KMS-11 (cell line): Measurements from ENCODE around the gene PHKB.

Experiments
- H2AFZ ChIP-seq: fragments of 200-600 bp; sonication (generic); 2 replicates; pipeline ENCODE4 v1.6.1; 2016; ENCODE audit warnings: antibody characterized with exemption, mixed run types, low read depth
- H3K27ac ChIP-seq: fragments of 200-600 bp; sonication (generic); 2 replicates; pipeline ENCODE4 v1.6.1; 2016; ENCODE audit warnings: mild to moderate bottlenecking, mixed run types
- H3K27me3 ChIP-seq: fragments of 200-600 bp; sonication (generic); 2 replicates; pipeline ENCODE4 v1.6.1; 2017; ENCODE audit warnings: mild to moderate bottlenecking, low read depth, mixed run types, moderate library complexity; ENCODE audit not compliant: insufficient read depth
- H3K36me3 ChIP-seq: fragments of 200-600 bp; sonication (generic); 2 replicates; pipeline ENCODE4 v1.6.1; 2017; ENCODE audit warnings: mild to moderate bottlenecking, mixed run types; ENCODE audit not compliant: insufficient read depth
- H3K4me1 ChIP-seq: fragments of 200-600 bp; sonication (generic); 2 replicates; pipeline ENCODE4 v1.6.1; 2016; ENCODE audit warnings: mild to moderate bottlenecking, low read depth, mixed run types; ENCODE audit not compliant: poor library complexity, severe bottlenecking
- H3K4me2 ChIP-seq: fragments of 200-600 bp; sonication (generic); 2 replicates; pipeline ENCODE4 v1.7.0; 2016; ENCODE audit warnings: mild to moderate bottlenecking, mixed run types
- H3K4me3 ChIP-seq: fragments of 200-600 bp; sonication (generic); IDR thresholded peaks from 2 replicates; pipeline ENCODE4 v1.6.1; 2017; ENCODE audit warnings: low read depth, low read length, mixed read lengths; ENCODE audit not compliant: insufficient read depth
- H3K79me2 ChIP-seq: fragments of 200-600 bp; sonication (generic); 2 replicates; pipeline ENCODE4 v1.6.1; 2016; ENCODE audit warnings: low read depth, mixed run types; ENCODE audit not compliant: insufficient read depth
- H3K9ac ChIP-seq: fragments of 200-600 bp; sonication (generic); 2 replicates; pipeline ENCODE4 v1.6.1; 2016; ENCODE audit warnings: mild to moderate bottlenecking, mixed run types
- H4K20me1 ChIP-seq: fragments of 200-600 bp; sonication (generic); 2 replicates; pipeline ENCODE4 v1.6.1; 2016; ENCODE audit warnings: mild to moderate bottlenecking, mixed run types; ENCODE audit not compliant: insufficient read depth
- CTCF ChIP-seq: fragments of 200-600 bp; sonication (generic); conservative IDR thresholded peaks from 2 replicates; pipeline ENCODE4 v1.6.1; 2017; ENCODE audit warnings: low read depth, mild to moderate bottlenecking, antibody characterized with exemption, low read length, moderate library complexity, mixed read lengths

The PHKB gene

GRCh38 chr16:47565454-47565853 is 104.3 kb downstream of the PHKB start:
- no peaks in the 10 kb centered on the region for H3K27me3 ChIP-seq
- 0 out of 2 replicates have a peak, but pooled peaks cover 8% of the 10 kb centered on the region for H3K79me2 ChIP-seq
- peaks cover 14% of the 10 kb centered on the region for H3K4me1 ChIP-seq
- no peak overlapping the region for H3K27ac ChIP-seq
- no peaks in the 10 kb centered on the region for H4K20me1 ChIP-seq
- no peak overlapping the region for H3K4me3 ChIP-seq
- no peak overlapping the region for H2AFZ ChIP-seq
- H3K36me3 ChIP-seq, result no peaks in the 10 kb centered on the region
- no peak for TF ChIP-seq CTCF
- H3K4me2 ChIP-seq, result no peak overlapping the region
- H3K9ac ChIP-seq, result no peak overlapping the region

DNA sequence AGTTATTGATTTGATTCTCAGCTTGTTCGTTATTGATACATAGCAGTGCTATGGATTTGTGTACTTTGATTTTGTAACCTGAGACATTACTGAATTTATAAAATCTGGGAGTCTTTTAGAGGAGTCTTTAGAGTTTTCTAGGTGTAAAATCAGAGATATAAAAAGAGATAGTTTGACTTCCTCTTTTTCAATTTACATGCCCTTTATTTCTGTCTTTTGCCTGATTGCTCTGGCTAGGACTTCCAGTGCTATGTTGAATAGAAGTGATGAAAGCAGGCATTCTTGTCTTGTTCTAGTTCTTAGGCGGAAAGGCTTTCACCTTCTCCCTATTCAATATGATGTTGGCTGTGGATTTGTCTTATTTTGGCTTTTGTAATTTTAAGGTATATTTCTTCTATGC is 106.2 kb downstream of the PHKB start:
- Histone ChIP-seq H3K4me3 (no peak overlapping the region), H2AFZ (no peak overlapping the region), H3K9ac (no peak overlapping the region), H3K4me2 (no peak overlapping the region), H3K4me1 (peaks cover 14% of the 10 kb centered on the region), H3K36me3 (no peaks in the 10 kb centered on the region), H3K27ac (no peak overlapping the region), H3K27me3 (no peaks in the 10 kb centered on the region), H4K20me1 (no peaks in the 10 kb centered on the region), H3K79me2 (0 out of 2 replicates have a peak, but pooled peaks cover 8% of the 10 kb centered on the region)
- TF ChIP-seq CTCF, result no peak

DNA sequence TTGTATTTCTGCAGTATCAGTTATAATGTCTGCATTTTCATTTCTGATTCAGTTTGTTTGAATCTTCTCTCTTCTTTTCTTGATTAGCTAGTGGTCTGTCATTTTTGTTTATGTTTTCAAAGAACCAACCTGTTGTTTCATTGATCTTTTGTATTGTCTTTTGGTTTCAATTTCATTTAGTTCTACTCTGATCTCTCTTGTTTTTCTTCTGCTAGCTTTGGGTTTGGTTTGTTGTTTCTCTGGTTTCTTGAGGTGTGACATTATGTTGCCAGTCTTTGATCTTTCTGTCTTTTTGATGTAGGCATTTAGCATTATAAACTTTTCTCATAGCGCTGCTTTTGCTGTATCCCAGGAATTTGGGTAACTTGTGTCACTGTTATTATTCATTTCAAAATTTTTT is 107.2 kb downstream of the PHKB start:
- Histone ChIP-seq H2AFZ (no peak overlapping the region), H3K27me3 (no peaks in the 10 kb centered on the region), H3K4me3 (no peak overlapping the region), H3K4me2 (peak overlapping the region; percentile 42; the same call in 1 of the 2 replicates), H3K27ac (no peak overlapping the region), H4K20me1 (no peaks in the 10 kb centered on the region), H3K9ac (no peak overlapping the region), H3K36me3 (no peaks in the 10 kb centered on the region), H3K79me2 (0 out of 2 replicates have a peak, but pooled peaks cover 8% of the 10 kb centered on the region), H3K4me1 (peaks cover 14% of the 10 kb centered on the region)
- TF ChIP-seq CTCF, result no peak

DNA sequence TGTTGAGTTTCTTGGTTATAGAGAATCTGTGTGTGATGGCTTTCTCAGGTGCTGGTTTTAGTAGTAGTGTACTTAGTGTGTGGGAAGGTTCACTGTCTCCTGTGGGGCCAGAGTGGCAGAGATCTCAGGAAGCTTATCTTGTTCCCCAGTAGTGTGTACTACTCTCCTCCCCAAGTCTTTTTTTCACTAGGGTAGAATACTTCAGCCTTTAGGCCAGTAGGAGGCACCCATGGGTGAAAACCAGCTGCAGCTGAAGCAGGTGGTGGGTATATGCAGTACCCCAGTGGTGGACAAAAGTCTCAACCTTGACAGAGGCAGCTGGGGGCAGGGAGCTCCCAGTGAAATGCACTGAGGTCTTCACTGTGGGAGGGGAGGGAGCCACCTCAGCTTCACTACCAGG is 109.9 kb downstream of the PHKB start:
- no peak overlapping the region for H3K4me3 ChIP-seq
- no peaks in the 10 kb centered on the region for H3K36me3 ChIP-seq
- H3K79me2 ChIP-seq, result 0 out of 2 replicates have a peak, but pooled peaks cover 8% of the 10 kb centered on the region
- H3K27me3 ChIP-seq, result no peaks in the 10 kb centered on the region
- H3K9ac ChIP-seq, result no peak overlapping the region
- no peak overlapping the region for H2AFZ ChIP-seq
- peaks cover 33% of the 10 kb centered on the region for H3K4me1 ChIP-seq
- H3K4me2 ChIP-seq, result no peak overlapping the region
- TF ChIP-seq CTCF, result no peak
- no peaks in the 10 kb centered on the region for H4K20me1 ChIP-seq
- H3K27ac ChIP-seq, result no peak overlapping the region
